ENCODE measurements around the gene ACTL8. TPM values are rescaled to one million over a fixed set of nuclear protein-coding genes. Genes with fewer than 3 reads are reported as not detected.

Gene ACTL8
- total RNA-seq, 1 donor from 2014 or later: not detected

DNA sequence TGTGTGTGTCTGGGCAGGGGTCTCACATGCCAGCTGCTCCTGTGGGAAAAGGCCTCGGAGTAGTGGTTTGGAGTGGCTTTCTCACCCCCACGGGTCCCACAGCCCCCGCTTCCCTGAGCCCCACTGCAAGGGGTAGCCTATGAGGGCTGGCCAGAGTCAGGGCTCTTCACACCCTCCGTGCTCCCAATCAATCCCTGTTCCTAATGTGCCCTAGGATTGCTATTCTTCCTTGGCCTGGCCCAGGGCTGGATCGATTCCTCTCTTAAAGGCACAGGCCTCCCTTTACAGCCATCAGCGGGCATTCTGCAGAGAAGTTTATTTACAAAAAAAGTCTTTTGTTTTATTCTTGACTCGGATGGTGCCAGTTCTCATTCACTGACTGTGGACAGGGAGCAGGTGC lies 19.3 kb upstream of the ACTL8 start:
- Histone ChIP-seq H3K79me2 (ENCODE audit: low read depth) (no peaks in the 10 kb centered on the region), H3K27me3 (no peaks in the 10 kb centered on the region), H3F3A (ENCODE audit: low read depth) (no peaks in the 10 kb centered on the region), H3K4me1 (peaks cover 16% of the 10 kb centered on the region), H2AFZ (replicated peaks) (no peak overlapping the region), H3K27ac (no peak overlapping the region), H3K36me3 (no peaks in the 10 kb centered on the region), H4K20me1 (ENCODE audit: low read depth) (no peaks in the 10 kb centered on the region), H3K9me3 (ENCODE audit: low read depth) (no peaks in the 10 kb centered on the region), H3K4me3 (no peak overlapping the region), H3K4me2 (no peak overlapping the region), H3K9ac (no peak overlapping the region)
- Mint-ChIP-seq H3K4me1 (peaks cover 4% of the 10 kb centered on the region), H3K36me3 (no peaks in the 10 kb centered on the region), H3K27me3 (ENCODE audit: insufficient read depth, low read depth) (peaks cover 14% of the 10 kb centered on the region), H3K4me3 (no peak overlapping the region), H3K9me3 (no peaks in the 10 kb centered on the region), H3K27ac (no peak overlapping the region)
- peak; percentile 21 for DNase-seq (ENCODE audit: low spot score)
- TF ChIP-seq, protein P1, sequence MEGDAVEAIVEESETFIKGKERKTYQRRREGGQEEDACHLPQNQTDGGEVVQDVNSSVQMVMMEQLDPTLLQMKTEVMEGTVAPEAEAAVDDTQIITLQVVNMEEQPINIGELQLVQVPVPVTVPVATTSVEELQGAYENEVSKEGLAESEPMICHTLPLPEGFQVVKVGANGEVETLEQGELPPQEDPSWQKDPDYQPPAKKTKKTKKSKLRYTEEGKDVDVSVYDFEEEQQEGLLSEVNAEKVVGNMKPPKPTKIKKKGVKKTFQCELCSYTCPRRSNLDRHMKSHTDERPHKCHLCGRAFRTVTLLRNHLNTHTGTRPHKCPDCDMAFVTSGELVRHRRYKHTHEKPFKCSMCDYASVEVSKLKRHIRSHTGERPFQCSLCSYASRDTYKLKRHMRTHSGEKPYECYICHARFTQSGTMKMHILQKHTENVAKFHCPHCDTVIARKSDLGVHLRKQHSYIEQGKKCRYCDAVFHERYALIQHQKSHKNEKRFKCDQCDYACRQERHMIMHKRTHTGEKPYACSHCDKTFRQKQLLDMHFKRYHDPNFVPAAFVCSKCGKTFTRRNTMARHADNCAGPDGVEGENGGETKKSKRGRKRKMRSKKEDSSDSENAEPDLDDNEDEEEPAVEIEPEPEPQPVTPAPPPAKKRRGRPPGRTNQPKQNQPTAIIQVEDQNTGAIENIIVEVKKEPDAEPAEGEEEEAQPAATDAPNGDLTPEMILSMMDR (IDR thresholded peaks at IDR 0.05): no peak
- TF ChIP-seq EZH2phosphoT487 (IDR thresholded peaks at IDR 0.05) (no peak), EZH2 (IDR thresholded peaks at IDR 0.05) (no peak)

DNA sequence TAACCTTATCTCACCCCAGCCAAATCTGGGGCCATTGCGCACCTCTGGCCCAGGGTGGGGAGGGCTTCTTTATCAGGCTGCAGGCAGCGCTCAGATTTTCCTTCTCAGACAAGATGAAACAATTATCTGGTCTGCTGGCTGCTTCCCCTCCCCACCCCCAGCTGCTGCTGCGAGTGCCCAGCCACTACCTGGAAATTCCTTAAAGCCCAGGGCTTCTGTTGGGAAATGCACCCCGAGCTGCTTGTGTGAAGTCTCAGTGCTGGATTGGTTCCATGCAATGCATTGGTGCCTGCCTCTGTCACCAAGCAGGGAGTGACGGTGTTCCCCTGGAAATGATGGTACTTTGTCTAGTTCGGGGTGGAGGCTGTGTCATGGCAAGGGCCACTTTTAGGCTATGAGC lies 18.5 kb upstream of the ACTL8 start:
- H3K4me3 ChIP-seq: no peak overlapping the region
- H3K79me2 ChIP-seq (ENCODE audit: low read depth): no peaks in the 10 kb centered on the region
- peak overlapping the region; percentile 5 for H3K4me2 ChIP-seq
- H3F3A ChIP-seq (ENCODE audit: low read depth): no peaks in the 10 kb centered on the region
- no peaks in the 10 kb centered on the region for H3K36me3 ChIP-seq
- Mint-ChIP-seq H3K36me3 (no peaks in the 10 kb centered on the region), H3K4me3 (no peak overlapping the region), H3K4me1 (peaks cover 4% of the 10 kb centered on the region), H3K27ac (no peak overlapping the region), H3K9me3 (no peaks in the 10 kb centered on the region), H3K27me3 (ENCODE audit: insufficient read depth, low read depth) (peaks cover 14% of the 10 kb centered on the region)
- peaks cover 16% of the 10 kb centered on the region for H3K4me1 ChIP-seq
- peak; percentile 27 for DNase-seq (ENCODE audit: low spot score)
- no peaks in the 10 kb centered on the region for H3K9me3 ChIP-seq (ENCODE audit: low read depth)
- no peak overlapping the region for H3K9ac ChIP-seq
- TF ChIP-seq EZH2phosphoT487 (IDR thresholded peaks at IDR 0.05): no peak
- TF ChIP-seq, protein P1 (IDR thresholded peaks at IDR 0.05): no peak
- no peak for TF ChIP-seq EZH2 (IDR thresholded peaks at IDR 0.05)
- no peaks in the 10 kb centered on the region for H4K20me1 ChIP-seq (ENCODE audit: low read depth)
- no peaks in the 10 kb centered on the region for H3K27me3 ChIP-seq
- peak overlapping the region; percentile 39 for H2AFZ ChIP-seq (replicated peaks)
- H3K27ac ChIP-seq: no peak overlapping the region

DNA sequence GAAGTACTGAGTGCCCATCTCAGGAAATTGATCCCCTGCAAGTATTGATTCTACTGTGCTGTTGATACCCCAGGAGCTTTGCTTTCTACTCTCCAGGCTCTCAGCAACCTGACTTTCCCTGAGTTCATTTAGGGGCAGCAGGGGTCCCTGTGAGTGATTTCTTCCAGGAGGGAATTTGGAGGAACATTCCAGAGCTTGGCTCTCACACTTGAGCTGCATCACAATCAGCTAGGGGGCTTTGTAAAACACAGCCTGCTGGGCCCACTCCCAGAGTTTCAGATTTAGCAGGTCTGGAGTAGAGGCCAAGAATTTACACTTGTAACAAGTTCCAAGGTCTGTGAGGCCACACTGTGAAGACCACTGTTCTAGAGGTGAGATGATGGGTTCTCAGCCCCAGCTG lies 16.1 kb upstream of the ACTL8 start:
- peaks cover 26% of the 10 kb centered on the region for H3K4me1 ChIP-seq

More for the DNA sequence above, 16.1 kb upstream of the ACTL8 start:
- H3K36me3 ChIP-seq: no peaks in the 10 kb centered on the region
- Mint-ChIP-seq H3K4me3 (no peak overlapping the region), H3K4me1 (peaks cover 6% of the 10 kb centered on the region), H3K36me3 (no peaks in the 10 kb centered on the region), H3K27ac (no peak overlapping the region), H3K9me3 (no peaks in the 10 kb centered on the region), H3K27me3 (ENCODE audit: insufficient read depth, low read depth) (peaks cover 11% of the 10 kb centered on the region)
- H3K4me3 ChIP-seq: no peak overlapping the region
- H3F3A ChIP-seq (ENCODE audit: low read depth): no peaks in the 10 kb centered on the region
- H3K27ac ChIP-seq: no peak overlapping the region
- no peak overlapping the region for H2AFZ ChIP-seq (replicated peaks)
- H3K9me3 ChIP-seq (ENCODE audit: low read depth): no peaks in the 10 kb centered on the region
- TF ChIP-seq EZH2 (IDR thresholded peaks at IDR 0.05): no peak
- TF ChIP-seq, protein P1 (IDR thresholded peaks at IDR 0.05): no peak
- TF ChIP-seq EZH2phosphoT487 (IDR thresholded peaks at IDR 0.05): no peak
- H3K4me2 ChIP-seq: no peak overlapping the region
- no peaks in the 10 kb centered on the region for H3K27me3 ChIP-seq
- no peaks in the 10 kb centered on the region for H4K20me1 ChIP-seq (ENCODE audit: low read depth)
- H3K79me2 ChIP-seq (ENCODE audit: low read depth): no peaks in the 10 kb centered on the region
- H3K9ac ChIP-seq: no peak overlapping the region
- no peak for DNase-seq (ENCODE audit: low spot score)

All from neural progenitor cell (in vitro differentiated cells).